GM18873 (cell line): ENCODE results near the gene ABCB10.
"Not testable (repeated sequence)": the region's sequence is repeated elsewhere in the genome, so short reads cannot be mapped to it uniquely, and the experiment has no call there.

Experiments
- ATAC-seq: cut with Tn5 transposase; IDR thresholded peaks from one replicate; pipeline ENCODE4 v1.9.1; 2021; ENCODE audit warnings: mild to moderate bottlenecking, moderate library complexity, moderate number of reproducible peaks; ENCODE audit not compliant: unreplicated experiment, low FRiP score

ABCB10 gene

GRCh38 chr1:229480495-229480894, 78.0 kb downstream of the ABCB10 start:
- ATAC-seq: no peak

GRCh38 chr1:229479660-229480399, 78.7 kb downstream of the ABCB10 start:
- no peak for ATAC-seq

GRCh38 chr1:229478852-229479251, 79.7 kb downstream of the ABCB10 start:
- ATAC-seq: peak; percentile 55

- not testable (repeated sequence) for ATAC-seq
These were observed 82.6 kb downstream of the ABCB10 start for GRCh38 chr1:229475859-229476258.

- ATAC-seq: no peak
These were observed 84.0 kb downstream of the ABCB10 start for GRCh38 chr1:229474509-229474908.

- no peak for ATAC-seq
These were observed 87.3 kb downstream of the ABCB10 start for GRCh38 chr1:229471175-229471574.

GRCh38 chr1:229470406-229471043, 88.0 kb downstream of the ABCB10 start:
- ATAC-seq: no peak

- no peak for ATAC-seq
These were observed 91.6 kb downstream of the ABCB10 start for GRCh38 chr1:229466887-229467286.
